IMR-90 (cell line): ENCODE data around the gene AGBL5. TPM values are rescaled to one million over a fixed set of nuclear protein-coding genes. Genes with fewer than 3 reads are reported as not detected.

Source experiments
- ATAC-seq: fragments of 200-7000 bp; cut with Tn5 transposase; 2 replicates; pipeline ENCODE4 v1.9.1; 2020; ENCODE audit warnings: low read depth, mild to moderate bottlenecking, moderate library complexity
- BruUV-seq: library from RNA; stranded (reverse); fragments of 400-500 nt; replicated peaks from 2 replicates; lab custom pipeline; 2021; lab: Mats Ljungman, UMichigan
- CTCF ChIA-PET: fragments of 300-600 bp; formaldehyde crosslinking; extraction: SDS; loops from one replicate; lab custom pipeline; 2021; ENCODE audit warnings: antibody characterized with exemption; lab: Yijun Ruan, JAX
- POLR2A ChIA-PET: fragments of 300-600 bp; sonication (Branson Sonifier 250); formaldehyde crosslinking; loops from one replicate; lab custom pipeline; 2022; ENCODE audit warnings: antibody characterized with exemption; ENCODE audit not compliant: unreplicated experiment; lab: Charles Lee
- DNase-seq: peaks from one replicate; pipeline ENCODE4 v3.0.0; 2013
- H2AFZ ChIP-seq: replicated peaks from 2 replicates; pipeline ENCODE3; 2013; ENCODE audit warnings: low read length, mild to moderate bottlenecking; ENCODE audit not compliant: poor library complexity
- H2AK5ac ChIP-seq: 2 replicates; pipeline ENCODE4 v1.6.1; 2013; ENCODE audit warnings: low read depth, low read length, inconsistent platforms
- H2AK9ac ChIP-seq: replicated peaks from 2 replicates; pipeline ENCODE3; 2013; ENCODE audit warnings: mild to moderate bottlenecking, low read depth, low read length, moderate library complexity; ENCODE audit not compliant: poor library complexity
- H2BK120ac ChIP-seq: 2 replicates; pipeline ENCODE4 v1.6.1; 2013; ENCODE audit warnings: low read depth, low read length, inconsistent platforms
- H2BK15ac ChIP-seq: 3 replicates; pipeline ENCODE4 v1.6.1; 2013; ENCODE audit warnings: low read depth, low read length, inconsistent platforms
- H2BK20ac ChIP-seq: 2 replicates; pipeline ENCODE4 v1.6.1; 2013; ENCODE audit warnings: low read depth, mild to moderate bottlenecking, inconsistent platforms, low read length, moderate library complexity
- H2BK5ac ChIP-seq: 2 replicates; pipeline ENCODE4 v1.6.1; 2013; ENCODE audit warnings: mild to moderate bottlenecking, low read depth, low read length, inconsistent platforms; ENCODE audit not compliant: poor library complexity, severe bottlenecking
- H3K14ac ChIP-seq: replicated peaks from 2 replicates; pipeline ENCODE4 v1.6.1; 2013; ENCODE audit warnings: low read depth, low read length, inconsistent platforms
- H3K18ac ChIP-seq: 2 replicates; pipeline ENCODE4 v1.6.1; 2013; ENCODE audit warnings: low read depth, low read length, control low read depth
- H3K23ac ChIP-seq: 2 replicates; pipeline ENCODE4 v1.6.1; 2013; ENCODE audit warnings: low read depth, low read length, inconsistent platforms
- H3K27ac ChIP-seq: 2 replicates; pipeline ENCODE4 v1.5.1; 2013; ENCODE audit warnings: mild to moderate bottlenecking, control low read depth, low read length; ENCODE audit not compliant: insufficient read depth
- H3K27me3 ChIP-seq: 2 replicates; pipeline ENCODE4 v1.6.1; 2013; ENCODE audit warnings: low read length; ENCODE audit not compliant: control insufficient read depth, insufficient read depth
- H3K36me3 ChIP-seq: 2 replicates; pipeline ENCODE4 v1.6.1; 2013; ENCODE audit warnings: low read length, mixed read lengths; ENCODE audit not compliant: control insufficient read depth, insufficient read depth
- H3K4ac ChIP-seq: 2 replicates; pipeline ENCODE4 v1.6.1; 2013; ENCODE audit warnings: low read depth, low read length, inconsistent platforms
- H3K4me1 ChIP-seq: 2 replicates; pipeline ENCODE4 v1.6.1; 2013; ENCODE audit warnings: low read length, mixed read lengths; ENCODE audit not compliant: control insufficient read depth, insufficient read depth
- H3K4me2 ChIP-seq: 2 replicates; pipeline ENCODE4 v1.6.1; 2013; ENCODE audit warnings: low read depth, mild to moderate bottlenecking, control low read depth, low read length, moderate library complexity
- H3K4me3 ChIP-seq: 2 replicates; pipeline ENCODE4 v1.5.1; 2013; ENCODE audit warnings: low read depth, mild to moderate bottlenecking, control low read depth, low read length, moderate library complexity; ENCODE audit not compliant: insufficient read depth
- H3K56ac ChIP-seq: 2 replicates; pipeline ENCODE4 v1.6.1; 2013; ENCODE audit warnings: low read length, inconsistent platforms; ENCODE audit not compliant: insufficient read depth; ENCODE audit errors: extremely low read depth
- H3K79me1 ChIP-seq, 2 experiments: 2 replicates each; pipeline ENCODE4 v1.6.1; 2013; ENCODE audit warnings: low read length in 2 of 2, inconsistent platforms in 1 of 2, low read depth in 1 of 2
- H3K9ac ChIP-seq: 2 replicates; pipeline ENCODE4 v1.6.1; 2013; ENCODE audit warnings: low read depth, low read length, control low read depth
- H3K9me1 ChIP-seq: 2 replicates; pipeline ENCODE4 v1.6.1; 2013; ENCODE audit warnings: low read length, inconsistent platforms; ENCODE audit not compliant: insufficient read depth
- H3K9me3 ChIP-seq: 2 replicates; pipeline ENCODE4 v1.6.1; 2013; ENCODE audit warnings: low read length; ENCODE audit not compliant: control insufficient read depth, insufficient read depth
- H4K20me1 ChIP-seq: 2 replicates; pipeline ENCODE4 v1.6.1; 2013; ENCODE audit warnings: low read length, inconsistent platforms; ENCODE audit not compliant: insufficient read depth
- H4K5ac ChIP-seq: 2 replicates; pipeline ENCODE4 v1.6.1; 2013; ENCODE audit warnings: mild to moderate bottlenecking, low read depth, low read length, control low read depth
- H4K8ac ChIP-seq, 2 experiments: 2 replicates each; pipeline ENCODE4 v1.6.1; 2013; ENCODE audit warnings: low read depth in 2 of 2, low read length in 2 of 2, control low read depth in 1 of 2, inconsistent platforms in 1 of 2
- H4K91ac ChIP-seq: 2 replicates; pipeline ENCODE4 v1.6.1; 2013; ENCODE audit warnings: low read depth, low read length, inconsistent platforms; ENCODE audit not compliant: insufficient read depth
- BHLHE40 ChIP-seq: fragments of 150-350 bp; IDR thresholded peaks from 2 replicates; pipeline ENCODE4 v1.6.1; 2016; ENCODE audit warnings: mild to moderate bottlenecking, low read depth, low read length
- CEBPB ChIP-seq: IDR thresholded peaks from 2 replicates; pipeline ENCODE4 v1.6.1; 2012; ENCODE audit warnings: low read depth, low read length, improper control_type of control experiment
- CHD1 ChIP-seq: IDR thresholded peaks from 2 replicates; pipeline ENCODE4 v1.6.1; 2012; ENCODE audit warnings: low read depth, low read length, improper control_type of control experiment
- ELK1 ChIP-seq: fragments of 150-350 bp; IDR thresholded peaks from 2 replicates; pipeline ENCODE4 v1.6.1; 2016; ENCODE audit warnings: low read depth, mild to moderate bottlenecking, low read length, moderate library complexity, borderline replicate concordance
- FOS ChIP-seq: fragments of 150-350 bp; IDR thresholded peaks from 2 replicates; pipeline ENCODE4 v1.6.1; 2016; ENCODE audit warnings: low read depth, low read length
- MAFK ChIP-seq: IDR thresholded peaks from 2 replicates; pipeline ENCODE4 v1.6.1; 2012; ENCODE audit warnings: low read depth, low read length, improper control_type of control experiment
- MAZ ChIP-seq: IDR thresholded peaks from 2 replicates; pipeline ENCODE4 v1.6.1; 2012; ENCODE audit warnings: low read depth, mild to moderate bottlenecking, low read length, improper control_type of control experiment, moderate library complexity, borderline replicate concordance
- NFE2L2 ChIP-seq: fragments of 150-350 bp; IDR thresholded peaks from 2 replicates; pipeline ENCODE4 v1.6.1; 2016; ENCODE audit warnings: low read depth, mild to moderate bottlenecking, low read length
- POLR2A ChIP-seq: IDR thresholded peaks from 2 replicates; pipeline ENCODE4 v1.6.1; 2012; ENCODE audit warnings: mild to moderate bottlenecking, low read depth, low read length
- RAD21 ChIP-seq: IDR thresholded peaks from 2 replicates; pipeline ENCODE4 v1.6.1; 2012; ENCODE audit warnings: low read length, improper control_type of control experiment
- RCOR1 ChIP-seq: IDR thresholded peaks from 2 replicates; pipeline ENCODE4 v1.6.1; 2012; ENCODE audit warnings: mild to moderate bottlenecking, low read length, improper control_type of control experiment; ENCODE audit not compliant: insufficient replicate concordance
- SMC3 ChIP-seq: fragments of 150-350 bp; IDR thresholded peaks from 2 replicates; pipeline ENCODE4 v1.6.1; 2016; ENCODE audit warnings: low read depth, mild to moderate bottlenecking, antibody characterized with exemption, low read length, moderate library complexity
- USF2 ChIP-seq: fragments of 150-350 bp; IDR thresholded peaks from 2 replicates; pipeline ENCODE4 v1.6.1; 2017; ENCODE audit warnings: mild to moderate bottlenecking, antibody characterized with exemption, low read length, low read depth
- WGBS, 2 experiments: methylation state at CpG; one replicate each; pipeline versions ENCODE4 v1.1.5 to v1.1.7; 2013; ENCODE audit warnings: missing lambda C conversion rate in 2 of 2; ENCODE audit not compliant: insufficient read length in 1 of 2; ENCODE audit errors: extremely low coverage in 2 of 2; 5-methylcytosine and 5-hydroxymethylcytosine counted together
- dilution Hi-C: fragments of 300-500 bp; cut with HindIII; formaldehyde crosslinking; loops from one replicate; pipeline ENCODE4 v1.14.3; 2018; ENCODE audit warnings: low sequenced_read_pairs; ENCODE audit not compliant: unreplicated experiment
- in situ Hi-C: fragments of 300-500 bp; cut with MboI; formaldehyde crosslinking; loops from 3 replicates; pipeline ENCODE4 v1.14.3; 2019; ENCODE audit warnings: low sequenced_read_pairs, inconsistent platforms, mixed read lengths
- intact Hi-C: fragments of 100-400 bp; cut with micrococcal nuclease; formaldehyde crosslinking; loops from 2 replicates; pipeline ENCODE4 v1.10.0; 2022
- polyA plus RNA-seq, 3 experiments: library from polyadenylated mRNA; depleted of rRNA; stranded (reverse); fragments of >200 nt; gene quantifications; 2 replicates each; pipeline ENCODE4 v1.2.3, GENCODE V29; 2012; ENCODE audit warnings: low replicate concordance in 1 of 3
- total RNA-seq: library from RNA; depleted of rRNA; stranded (reverse); fragments of >200 nt; gene quantifications from 2 replicates; pipeline ENCODE4 v1.2.3, GENCODE V29; 2012

Gene AGBL5
- total and polyA plus RNA-seq, 2 of the 4 experiments (the other 2 are of a cell fraction) = 19.0 to 26.2 TPM

GRCh38 chr2:27010139-27010538 lies 41.3 kb upstream of the AGBL5 start:
- in situ Hi-C loops = loop anchor here (5.0 kb wide), 2 partner anchors 48 to 168 kb away; no protein-coding TSS in a partner anchor
- BruUV-seq = no TSS peak
- CTCF ChIA-PET = interaction anchor here (0.6 to 1.0 kb wide), 2 partner anchors 18 to 49 kb away, joined by 3 read pairs; no protein-coding TSS in a partner anchor

More at GRCh38 chr2:27010139-27010538, 41.3 kb upstream of the AGBL5 start:
- Histone ChIP-seq H3K18ac (no peak overlapping the region), H3K4me1 (peaks cover 7% of the 10 kb centered on the region), H3K9me1 (peaks cover 6% of the 10 kb centered on the region), H3K27me3 (no peaks in the 10 kb centered on the region), H2BK120ac (no peak overlapping the region), H4K91ac (no peak overlapping the region), H3K9ac (no peak overlapping the region), H3K4me2 (no peak overlapping the region), H3K56ac (no peak overlapping the region), H3K9me3 (no peaks in the 10 kb centered on the region), H3K4ac (no peak overlapping the region), H2BK5ac (no peak overlapping the region), H2AK5ac (no peak overlapping the region), H3K79me1 (peaks cover 0 to 4% of the 10 kb centered on the region in 2 experiments; a peak in 2 of 4 replicates), H2BK20ac (no peak overlapping the region), H4K5ac (no peak overlapping the region), H3K36me3 (no peaks in the 10 kb centered on the region), H3K23ac (no peak overlapping the region), H2AFZ (no peak overlapping the region), H2AK9ac (no peak overlapping the region), H2BK15ac (no peak overlapping the region), H3K27ac (no peak overlapping the region), H4K8ac (no peak overlapping the region), H3K14ac (no peak overlapping the region), H3K4me3 (no peak overlapping the region), H4K20me1 (no peaks in the 10 kb centered on the region)
- intact Hi-C loops = no loop called here
- dilution Hi-C loops = no loop called here
- TF ChIP-seq SMC3 (no peak), FOS (no peak), BHLHE40 (no peak), ELK1 (no peak), USF2 (no peak), CEBPB (no peak), RCOR1 (no peak), MAZ (no peak), CHD1 (no peak), NFE2L2 (no peak), MAFK (no peak), RAD21 (no peak), POLR2A (no peak)
- WGBS, 2 experiments = no CpG with 5 or more reads among the region's 3 CpGs
- ATAC-seq = no peak
- no peak for DNase-seq
- POLR2A ChIA-PET = no interaction called here
